ENCODE data around the gene PDE8A.

DNA sequence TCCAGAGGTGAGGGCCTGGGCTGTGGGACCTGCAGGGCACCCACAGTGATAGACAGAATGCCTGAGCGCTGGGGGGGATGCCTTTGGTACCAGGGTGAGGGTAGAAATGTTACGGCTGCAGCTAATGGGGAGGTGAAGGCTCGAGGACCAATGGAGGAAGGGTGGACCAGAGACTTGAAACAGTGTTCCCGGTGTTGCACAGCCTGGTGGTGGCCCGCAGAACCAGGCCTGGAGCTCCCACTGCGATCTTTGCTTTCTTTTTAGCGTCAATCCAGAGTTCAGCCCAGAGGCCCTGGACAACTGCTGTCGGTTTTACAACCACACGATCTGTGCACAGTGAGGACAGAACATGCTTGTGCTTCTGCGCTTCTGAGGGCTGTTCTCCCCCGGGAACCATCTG, 36.8 kb upstream of the PDE8A start:
- TF ChIP-seq, protein P1, sequence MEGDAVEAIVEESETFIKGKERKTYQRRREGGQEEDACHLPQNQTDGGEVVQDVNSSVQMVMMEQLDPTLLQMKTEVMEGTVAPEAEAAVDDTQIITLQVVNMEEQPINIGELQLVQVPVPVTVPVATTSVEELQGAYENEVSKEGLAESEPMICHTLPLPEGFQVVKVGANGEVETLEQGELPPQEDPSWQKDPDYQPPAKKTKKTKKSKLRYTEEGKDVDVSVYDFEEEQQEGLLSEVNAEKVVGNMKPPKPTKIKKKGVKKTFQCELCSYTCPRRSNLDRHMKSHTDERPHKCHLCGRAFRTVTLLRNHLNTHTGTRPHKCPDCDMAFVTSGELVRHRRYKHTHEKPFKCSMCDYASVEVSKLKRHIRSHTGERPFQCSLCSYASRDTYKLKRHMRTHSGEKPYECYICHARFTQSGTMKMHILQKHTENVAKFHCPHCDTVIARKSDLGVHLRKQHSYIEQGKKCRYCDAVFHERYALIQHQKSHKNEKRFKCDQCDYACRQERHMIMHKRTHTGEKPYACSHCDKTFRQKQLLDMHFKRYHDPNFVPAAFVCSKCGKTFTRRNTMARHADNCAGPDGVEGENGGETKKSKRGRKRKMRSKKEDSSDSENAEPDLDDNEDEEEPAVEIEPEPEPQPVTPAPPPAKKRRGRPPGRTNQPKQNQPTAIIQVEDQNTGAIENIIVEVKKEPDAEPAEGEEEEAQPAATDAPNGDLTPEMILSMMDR (conservative IDR thresholded peaks at IDR 0.05), result no peak
- TF ChIP-seq ZFX (IDR thresholded peaks at IDR 0.05), result no peak

Data from C4-2B (cell line).